ENCODE data around the gene SAMD14.

DNA sequence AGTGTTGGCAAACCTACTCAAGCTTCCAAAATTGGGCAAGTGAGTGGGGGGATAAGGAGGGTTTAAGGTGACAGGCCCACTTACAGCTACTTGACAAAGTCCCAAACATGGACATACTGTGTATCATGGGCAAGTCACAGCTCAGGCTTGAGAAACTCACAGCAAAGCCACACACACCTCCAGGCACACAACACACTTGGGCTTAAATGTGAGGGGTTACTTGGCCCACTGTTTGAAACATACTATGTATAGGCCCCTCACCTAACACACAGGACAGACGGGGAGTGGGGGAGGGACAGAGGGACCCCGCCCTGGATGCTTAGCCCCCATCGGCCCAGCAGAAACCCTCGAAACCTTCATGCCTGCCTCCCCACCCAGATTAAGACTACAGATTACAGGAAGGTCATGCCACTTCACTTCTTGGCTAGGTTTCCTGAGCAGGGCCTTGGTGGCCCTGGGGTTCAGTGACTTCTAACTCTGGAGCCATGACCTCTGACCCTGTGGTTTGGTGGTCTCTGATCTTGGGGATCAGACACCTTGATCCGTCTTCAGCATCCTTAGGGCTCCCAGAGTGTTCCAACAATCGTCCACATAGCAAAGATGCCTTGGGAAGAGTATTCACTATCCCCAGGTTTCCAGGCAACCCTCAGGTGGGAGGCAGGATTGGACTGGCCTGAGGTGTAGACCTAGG, 2.3 kb upstream of the SAMD14 start:
- TF ChIP-seq CTCF (conservative IDR thresholded peaks at IDR 0.05) (no peak), ZFX (IDR thresholded peaks at IDR 0.05) (no peak)

All from C4-2B (cell line).